HepG2 (cell line): ENCODE measurements around the gene PMM2. TPM values are rescaled to one million over a fixed set of nuclear protein-coding genes. Genes with fewer than 3 reads are reported as not detected.
A peak's percentile ranks its signal among the peaks of the same experiment; 100 is the strongest.

ENCODE experiments used
- HDAC1 ChIP-seq: sonication (generic); formaldehyde crosslinking; IDR thresholded peaks from 2 replicates; pipeline ENCODE4 v1.5.1; 2020; ENCODE audit warnings: mild to moderate bottlenecking, missing genetic modification reagents
- KDM6A ChIP-seq: IDR thresholded peaks from 2 replicates; pipeline ENCODE4 v1.6.1; 2016; ENCODE audit warnings: low read depth
- KLF11 ChIP-seq: IDR thresholded peaks from 2 replicates; pipeline ENCODE4 v1.6.1; 2016; ENCODE audit warnings: missing compliant biosample characterization
- RFXANK ChIP-seq: IDR thresholded peaks from 2 replicates; pipeline ENCODE4 v1.6.1; 2016
- ZNF207 ChIP-seq: fragments of 450-650 bp; IDR thresholded peaks from 2 replicates; pipeline ENCODE4 v1.6.1; 2016; ENCODE audit warnings: antibody characterized with exemption, borderline replicate concordance
- ZNF337 ChIP-seq: sonication (generic); formaldehyde crosslinking; IDR thresholded peaks from 2 replicates; pipeline ENCODE4 v1.5.1; 2020; ENCODE audit warnings: missing genetic modification reagents, low read depth, mild to moderate bottlenecking, borderline replicate concordance
- polyA plus RNA-seq, 8 experiments: library from polyadenylated mRNA; depleted of rRNA in 3 of 8; stranded (reverse) in 7 of 8; unstranded in 1 of 8; fragments of >200 nt; fragmentation: Illumina TruSeq in 4 of 8; extraction: Trizol in 4 of 8; gene quantifications; 2 replicates each; pipeline versions ENCODE4 v1.2.1 to v1.2.3, GENCODE V29; 2011 to 2016; ENCODE audit warnings: low read depth in 4 of 8, missing spikeins in 1 of 8, mixed read lengths in 1 of 8; ENCODE audit not compliant: insufficient read depth in 1 of 8
- total RNA-seq, 5 experiments: library from RNA; depleted of rRNA; stranded (reverse); fragments of >200 nt; fragmentation: Illumina TruSeq; extraction: Trizol; gene quantifications; 2 replicates each; pipeline ENCODE4 v1.2.3, GENCODE V29; 2016; ENCODE audit warnings: low read depth in 1 of 5
- TF ChIP-seq, protein P1 (sequence below): sonication (generic); formaldehyde crosslinking; IDR thresholded peaks from 2 replicates; pipeline ENCODE4 v1.4.0; 2020; ENCODE audit warnings: missing genetic modification reagents, borderline replicate concordance
- TF ChIP-seq, protein P2 (sequence below): IDR thresholded peaks from 2 replicates; pipeline ENCODE4 v1.4.0; 2020; ENCODE audit warnings: mild to moderate bottlenecking, missing genetic modification reagents
- TF ChIP-seq, protein P3 (sequence below): sonication (generic); formaldehyde crosslinking; IDR thresholded peaks from 2 replicates; pipeline ENCODE4 v1.5.1; 2020; ENCODE audit warnings: mild to moderate bottlenecking, missing genetic modification reagents, moderate library complexity
- TF ChIP-seq, protein P4 (sequence below): sonication (generic); formaldehyde crosslinking; IDR thresholded peaks from 2 replicates; pipeline ENCODE4 v1.4.0; 2020; ENCODE audit warnings: mild to moderate bottlenecking, missing genetic modification reagents, borderline replicate concordance
- TF ChIP-seq, protein P5 (sequence below): sonication (generic); formaldehyde crosslinking; IDR thresholded peaks from 2 replicates; pipeline ENCODE4 v1.4.0; 2020; ENCODE audit warnings: missing genetic modification reagents, borderline replicate concordance

PMM2 gene
- total and polyA plus RNA-seq, 2 of the 13 experiments (the other 11 are each of a cell fraction or from before 2014, with no cell fraction given) = 52.2 to 93.7 TPM

DNA sequence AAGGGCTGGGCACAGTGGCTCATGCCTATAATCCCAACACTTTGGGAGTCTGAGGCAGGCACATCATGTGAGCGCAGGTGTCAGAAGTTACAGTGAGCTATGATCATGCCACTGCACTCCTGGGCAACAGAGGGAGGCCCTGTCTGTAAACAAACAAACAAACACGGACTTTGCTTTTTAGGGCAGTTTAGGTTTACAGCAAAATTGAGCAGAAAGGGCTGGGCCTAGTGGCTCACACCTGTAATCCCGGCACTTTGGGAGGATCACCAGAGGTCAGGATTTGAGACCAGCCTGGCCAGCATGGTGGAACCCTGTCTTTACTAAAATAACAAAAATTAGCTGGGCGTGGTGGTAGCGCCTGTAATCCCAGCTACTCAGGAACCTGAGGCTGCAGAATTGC is 74.4 kb downstream of the PMM2 start (continued):
- TF ChIP-seq, protein P1, sequence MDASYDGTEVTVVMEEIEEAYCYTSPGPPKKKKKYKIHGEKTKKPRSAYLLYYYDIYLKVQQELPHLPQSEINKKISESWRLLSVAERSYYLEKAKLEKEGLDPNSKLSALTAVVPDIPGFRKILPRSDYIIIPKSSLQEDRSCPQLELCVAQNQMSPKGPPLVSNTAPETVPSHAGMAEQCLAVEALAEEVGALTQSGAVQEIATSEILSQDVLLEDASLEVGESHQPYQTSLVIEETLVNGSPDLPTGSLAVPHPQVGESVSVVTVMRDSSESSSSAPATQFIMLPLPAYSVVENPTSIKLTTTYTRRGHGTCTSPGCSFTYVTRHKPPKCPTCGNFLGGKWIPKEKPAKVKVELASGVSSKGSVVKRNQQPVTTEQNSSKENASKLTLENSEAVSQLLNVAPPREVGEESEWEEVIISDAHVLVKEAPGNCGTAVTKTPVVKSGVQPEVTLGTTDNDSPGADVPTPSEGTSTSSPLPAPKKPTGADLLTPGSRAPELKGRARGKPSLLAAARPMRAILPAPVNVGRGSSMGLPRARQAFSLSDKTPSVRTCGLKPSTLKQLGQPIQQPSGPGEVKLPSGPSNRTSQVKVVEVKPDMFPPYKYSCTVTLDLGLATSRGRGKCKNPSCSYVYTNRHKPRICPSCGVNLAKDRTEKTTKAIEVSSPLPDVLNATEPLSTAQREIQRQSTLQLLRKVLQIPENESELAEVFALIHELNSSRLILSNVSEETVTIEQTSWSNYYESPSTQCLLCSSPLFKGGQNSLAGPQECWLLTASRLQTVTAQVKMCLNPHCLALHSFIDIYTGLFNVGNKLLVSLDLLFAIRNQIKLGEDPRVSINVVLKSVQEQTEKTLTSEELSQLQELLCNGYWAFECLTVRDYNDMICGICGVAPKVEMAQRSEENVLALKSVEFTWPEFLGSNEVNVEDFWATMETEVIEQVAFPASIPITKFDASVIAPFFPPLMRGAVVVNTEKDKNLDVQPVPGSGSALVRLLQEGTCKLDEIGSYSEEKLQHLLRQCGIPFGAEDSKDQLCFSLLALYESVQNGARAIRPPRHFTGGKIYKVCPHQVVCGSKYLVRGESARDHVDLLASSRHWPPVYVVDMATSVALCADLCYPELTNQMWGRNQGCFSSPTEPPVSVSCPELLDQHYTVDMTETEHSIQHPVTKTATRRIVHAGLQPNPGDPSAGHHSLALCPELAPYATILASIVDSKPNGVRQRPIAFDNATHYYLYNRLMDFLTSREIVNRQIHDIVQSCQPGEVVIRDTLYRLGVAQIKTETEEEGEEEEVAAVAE (CRISPR knock-in tag) = no peak
- TF ChIP-seq KDM6A (CRISPR knock-in tag) = no peak
- TF ChIP-seq, protein P2, sequence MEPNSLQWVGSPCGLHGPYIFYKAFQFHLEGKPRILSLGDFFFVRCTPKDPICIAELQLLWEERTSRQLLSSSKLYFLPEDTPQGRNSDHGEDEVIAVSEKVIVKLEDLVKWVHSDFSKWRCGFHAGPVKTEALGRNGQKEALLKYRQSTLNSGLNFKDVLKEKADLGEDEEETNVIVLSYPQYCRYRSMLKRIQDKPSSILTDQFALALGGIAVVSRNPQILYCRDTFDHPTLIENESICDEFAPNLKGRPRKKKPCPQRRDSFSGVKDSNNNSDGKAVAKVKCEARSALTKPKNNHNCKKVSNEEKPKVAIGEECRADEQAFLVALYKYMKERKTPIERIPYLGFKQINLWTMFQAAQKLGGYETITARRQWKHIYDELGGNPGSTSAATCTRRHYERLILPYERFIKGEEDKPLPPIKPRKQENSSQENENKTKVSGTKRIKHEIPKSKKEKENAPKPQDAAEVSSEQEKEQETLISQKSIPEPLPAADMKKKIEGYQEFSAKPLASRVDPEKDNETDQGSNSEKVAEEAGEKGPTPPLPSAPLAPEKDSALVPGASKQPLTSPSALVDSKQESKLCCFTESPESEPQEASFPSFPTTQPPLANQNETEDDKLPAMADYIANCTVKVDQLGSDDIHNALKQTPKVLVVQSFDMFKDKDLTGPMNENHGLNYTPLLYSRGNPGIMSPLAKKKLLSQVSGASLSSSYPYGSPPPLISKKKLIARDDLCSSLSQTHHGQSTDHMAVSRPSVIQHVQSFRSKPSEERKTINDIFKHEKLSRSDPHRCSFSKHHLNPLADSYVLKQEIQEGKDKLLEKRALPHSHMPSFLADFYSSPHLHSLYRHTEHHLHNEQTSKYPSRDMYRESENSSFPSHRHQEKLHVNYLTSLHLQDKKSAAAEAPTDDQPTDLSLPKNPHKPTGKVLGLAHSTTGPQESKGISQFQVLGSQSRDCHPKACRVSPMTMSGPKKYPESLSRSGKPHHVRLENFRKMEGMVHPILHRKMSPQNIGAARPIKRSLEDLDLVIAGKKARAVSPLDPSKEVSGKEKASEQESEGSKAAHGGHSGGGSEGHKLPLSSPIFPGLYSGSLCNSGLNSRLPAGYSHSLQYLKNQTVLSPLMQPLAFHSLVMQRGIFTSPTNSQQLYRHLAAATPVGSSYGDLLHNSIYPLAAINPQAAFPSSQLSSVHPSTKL (CRISPR knock-in tag) = 0 out of 2 replicates have a peak, but pooled peaks have one; percentile 14
- TF ChIP-seq, protein P3, sequence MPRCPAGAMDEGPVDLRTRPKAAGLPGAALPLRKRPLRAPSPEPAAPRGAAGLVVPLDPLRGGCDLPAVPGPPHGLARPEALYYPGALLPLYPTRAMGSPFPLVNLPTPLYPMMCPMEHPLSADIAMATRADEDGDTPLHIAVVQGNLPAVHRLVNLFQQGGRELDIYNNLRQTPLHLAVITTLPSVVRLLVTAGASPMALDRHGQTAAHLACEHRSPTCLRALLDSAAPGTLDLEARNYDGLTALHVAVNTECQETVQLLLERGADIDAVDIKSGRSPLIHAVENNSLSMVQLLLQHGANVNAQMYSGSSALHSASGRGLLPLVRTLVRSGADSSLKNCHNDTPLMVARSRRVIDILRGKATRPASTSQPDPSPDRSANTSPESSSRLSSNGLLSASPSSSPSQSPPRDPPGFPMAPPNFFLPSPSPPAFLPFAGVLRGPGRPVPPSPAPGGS (CRISPR knock-in tag) = no peak
- TF ChIP-seq, protein P4, sequence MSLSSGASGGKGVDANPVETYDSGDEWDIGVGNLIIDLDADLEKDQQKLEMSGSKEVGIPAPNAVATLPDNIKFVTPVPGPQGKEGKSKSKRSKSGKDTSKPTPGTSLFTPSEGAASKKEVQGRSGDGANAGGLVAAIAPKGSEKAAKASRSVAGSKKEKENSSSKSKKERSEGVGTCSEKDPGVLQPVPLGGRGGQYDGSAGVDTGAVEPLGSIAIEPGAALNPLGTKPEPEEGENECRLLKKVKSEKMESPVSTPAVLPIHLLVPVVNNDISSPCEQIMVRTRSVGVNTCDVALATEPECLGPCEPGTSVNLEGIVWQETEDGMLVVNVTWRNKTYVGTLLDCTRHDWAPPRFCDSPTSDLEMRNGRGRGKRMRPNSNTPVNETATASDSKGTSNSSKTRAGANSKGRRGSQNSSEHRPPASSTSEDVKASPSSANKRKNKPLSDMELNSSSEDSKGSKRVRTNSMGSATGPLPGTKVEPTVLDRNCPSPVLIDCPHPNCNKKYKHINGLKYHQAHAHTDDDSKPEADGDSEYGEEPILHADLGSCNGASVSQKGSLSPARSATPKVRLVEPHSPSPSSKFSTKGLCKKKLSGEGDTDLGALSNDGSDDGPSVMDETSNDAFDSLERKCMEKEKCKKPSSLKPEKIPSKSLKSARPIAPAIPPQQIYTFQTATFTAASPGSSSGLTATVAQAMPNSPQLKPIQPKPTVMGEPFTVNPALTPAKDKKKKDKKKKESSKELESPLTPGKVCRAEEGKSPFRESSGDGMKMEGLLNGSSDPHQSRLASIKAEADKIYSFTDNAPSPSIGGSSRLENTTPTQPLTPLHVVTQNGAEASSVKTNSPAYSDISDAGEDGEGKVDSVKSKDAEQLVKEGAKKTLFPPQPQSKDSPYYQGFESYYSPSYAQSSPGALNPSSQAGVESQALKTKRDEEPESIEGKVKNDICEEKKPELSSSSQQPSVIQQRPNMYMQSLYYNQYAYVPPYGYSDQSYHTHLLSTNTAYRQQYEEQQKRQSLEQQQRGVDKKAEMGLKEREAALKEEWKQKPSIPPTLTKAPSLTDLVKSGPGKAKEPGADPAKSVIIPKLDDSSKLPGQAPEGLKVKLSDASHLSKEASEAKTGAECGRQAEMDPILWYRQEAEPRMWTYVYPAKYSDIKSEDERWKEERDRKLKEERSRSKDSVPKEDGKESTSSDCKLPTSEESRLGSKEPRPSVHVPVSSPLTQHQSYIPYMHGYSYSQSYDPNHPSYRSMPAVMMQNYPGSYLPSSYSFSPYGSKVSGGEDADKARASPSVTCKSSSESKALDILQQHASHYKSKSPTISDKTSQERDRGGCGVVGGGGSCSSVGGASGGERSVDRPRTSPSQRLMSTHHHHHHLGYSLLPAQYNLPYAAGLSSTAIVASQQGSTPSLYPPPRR (CRISPR knock-in tag) = no peak
- TF ChIP-seq KLF11 (CRISPR knock-in tag) = no peak
- TF ChIP-seq, protein P5, sequence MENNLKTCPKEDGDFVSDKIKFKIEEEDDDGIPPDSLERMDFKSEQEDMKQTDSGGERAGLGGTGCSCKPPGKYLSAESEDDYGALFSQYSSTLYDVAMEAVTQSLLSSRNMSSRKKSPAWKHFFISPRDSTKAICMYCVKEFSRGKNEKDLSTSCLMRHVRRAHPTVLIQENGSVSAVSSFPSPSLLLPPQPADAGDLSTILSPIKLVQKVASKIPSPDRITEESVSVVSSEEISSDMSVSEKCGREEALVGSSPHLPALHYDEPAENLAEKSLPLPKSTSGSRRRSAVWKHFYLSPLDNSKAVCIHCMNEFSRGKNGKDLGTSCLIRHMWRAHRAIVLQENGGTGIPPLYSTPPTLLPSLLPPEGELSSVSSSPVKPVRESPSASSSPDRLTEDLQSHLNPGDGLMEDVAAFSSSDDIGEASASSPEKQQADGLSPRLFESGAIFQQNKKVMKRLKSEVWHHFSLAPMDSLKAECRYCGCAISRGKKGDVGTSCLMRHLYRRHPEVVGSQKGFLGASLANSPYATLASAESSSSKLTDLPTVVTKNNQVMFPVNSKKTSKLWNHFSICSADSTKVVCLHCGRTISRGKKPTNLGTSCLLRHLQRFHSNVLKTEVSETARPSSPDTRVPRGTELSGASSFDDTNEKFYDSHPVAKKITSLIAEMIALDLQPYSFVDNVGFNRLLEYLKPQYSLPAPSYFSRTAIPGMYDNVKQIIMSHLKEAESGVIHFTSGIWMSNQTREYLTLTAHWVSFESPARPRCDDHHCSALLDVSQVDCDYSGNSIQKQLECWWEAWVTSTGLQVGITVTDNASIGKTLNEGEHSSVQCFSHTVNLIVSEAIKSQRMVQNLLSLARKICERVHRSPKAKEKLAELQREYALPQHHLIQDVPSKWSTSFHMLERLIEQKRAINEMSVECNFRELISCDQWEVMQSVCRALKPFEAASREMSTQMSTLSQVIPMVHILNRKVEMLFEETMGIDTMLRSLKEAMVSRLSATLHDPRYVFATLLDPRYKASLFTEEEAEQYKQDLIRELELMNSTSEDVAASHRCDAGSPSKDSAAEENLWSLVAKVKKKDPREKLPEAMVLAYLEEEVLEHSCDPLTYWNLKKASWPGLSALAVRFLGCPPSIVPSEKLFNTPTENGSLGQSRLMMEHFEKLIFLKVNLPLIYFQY (CRISPR knock-in tag) = 0 out of 2 replicates have a peak, but pooled peaks have one; percentile 18
- no peak for TF ChIP-seq ZNF207
- no peak for TF ChIP-seq HDAC1 (CRISPR knock-in tag)
- TF ChIP-seq ZNF337 (CRISPR knock-in tag) = no peak
- no peak for TF ChIP-seq RFXANK (CRISPR knock-in tag)
